ENCODE data around the gene GRHL1. TPM values are rescaled to one million over a fixed set of nuclear protein-coding genes. Genes with fewer than 3 reads are reported as not detected.

The GRHL1 gene
- total and polyA plus RNA-seq, 5 experiments from 2014 or later: 0.05 to 0.47 TPM; not detected in 3

- no peaks in the 10 kb centered on the region for H3K27me3 Mint-ChIP-seq
- no peaks in the 10 kb centered on the region for H3K36me3 Mint-ChIP-seq
- peaks cover 10 to 38% (median 26%) of the 10 kb centered on the region in 4 donors for H3K4me1 Mint-ChIP-seq
- no peak for ATAC-seq
- peak in 1 of 10 donors; percentile 43 for DNase-seq
- H3K9me3 Mint-ChIP-seq: no peaks in the 10 kb centered on the region
- peak overlapping the region in 1 of 10 donors; percentile 14 for H3K4me3 Mint-ChIP-seq
- no peak overlapping the region for H3K27ac Mint-ChIP-seq
- POLR2A ChIA-PET: no interaction called here
Measured at GRCh38 chr2:10039658-10040410, 88.3 kb downstream of the GRHL1 start.

GRCh38 chr2:10041711-10042110, 90.2 kb downstream of the GRHL1 start:
- H3K4me1 Mint-ChIP-seq: peaks cover 12 to 34% (median 31%) of the 10 kb centered on the region in 4 donors
- no peaks in the 10 kb centered on the region for H3K27me3 Mint-ChIP-seq
- DNase-seq (peak in 1 of 10 donors; percentile 21), ATAC-seq (no peak)
- H3K36me3 Mint-ChIP-seq: peaks cover 0 to 2% (median 0%) of the 10 kb centered on the region in 3 donors
- H3K27ac Mint-ChIP-seq: peak overlapping the region in 7 of 10 donors; percentile 3 to 93 (median 81)
- no peaks in the 10 kb centered on the region for H3K9me3 Mint-ChIP-seq
- H3K4me3 Mint-ChIP-seq: peak overlapping the region in 9 of 10 donors; percentile 41 to 94 (median 88)
- POLR2A ChIA-PET: interaction anchor here (1.1 to 3.2 kb wide), 4 partner anchors 8 to 406 kb away, joined by 3 to 53 read pairs (median 6); partner anchors contain the start of gene ODC1

- peak overlapping the region; percentile 81 to 94 (median 88) for H3K4me3 Mint-ChIP-seq
- POLR2A ChIA-PET: interaction anchor here (0.6 to 3.2 kb wide), 5 partner anchors 9 to 660 kb away, joined by 3 to 53 read pairs (median 8); partner anchors contain the start of gene ODC1
Measured at GRCh38 chr2:10042301-10043161, 91.0 kb downstream of the GRHL1 start.

GRCh38 chr2:10043256-10043905, 91.9 kb downstream of the GRHL1 start, which contains the start of gene KLF11:
Gene KLF11 (plus strand): TSS chr2:10043550. CDS start chr2:10043717, 167 bp downstream.
- H3K9me3 Mint-ChIP-seq: no peaks in the 10 kb centered on the region
- peak; percentile 56 to 90 (median 78) for DNase-seq
- H3K36me3 Mint-ChIP-seq: peaks cover 0 to 17% (median 0%) of the 10 kb centered on the region in 3 donors
- peak within 1 kb of the TSS; percentile 81 to 97 (median 94) for H3K27ac Mint-ChIP-seq
- ATAC-seq: peak; percentile 58 to 62
- no peaks in the 10 kb centered on the region for H3K27me3 Mint-ChIP-seq
- H3K4me1 Mint-ChIP-seq: peaks cover 16 to 39% (median 32%) of the 10 kb centered on the region in 4 donors
- POLR2A ChIA-PET: interaction anchor here (0.6 to 3.2 kb wide), 8 partner anchors 10 to 659 kb away, joined by 3 to 53 read pairs (median 8); partner anchors contain the start of genes ODC1 and TAF1B
- H3K4me3 Mint-ChIP-seq: peak within 1 kb of the TSS; percentile 81 to 94 (median 88)

More at GRCh38 chr2:10042301-10043161, 91.0 kb downstream of the GRHL1 start:
- Mint-ChIP-seq H3K27ac (peak overlapping the region; percentile 81 to 96 (median 93)), H3K27me3 (no peaks in the 10 kb centered on the region), H3K9me3 (no peaks in the 10 kb centered on the region), H3K36me3 (peaks cover 0 to 9% (median 0%) of the 10 kb centered on the region in 3 donors), H3K4me1 (peaks cover 16 to 39% (median 31%) of the 10 kb centered on the region in 4 donors)
- peak; percentile 22 to 75 (median 49) for DNase-seq
- ATAC-seq: peak; percentile 18 to 19

GRCh38 chr2:10043906-10044601, 92.6 kb downstream of the GRHL1 start:
- Mint-ChIP-seq H3K4me3 (peak overlapping the region; percentile 74 to 89 (median 84)), H3K4me1 (peaks cover 16 to 36% (median 32%) of the 10 kb centered on the region in 4 donors), H3K9me3 (no peaks in the 10 kb centered on the region), H3K36me3 (peaks cover 0 to 20% (median 0%) of the 10 kb centered on the region in 3 donors), H3K27ac (peak overlapping the region; percentile 37 to 97 (median 91)), H3K27me3 (no peaks in the 10 kb centered on the region)
- ATAC-seq (peak; percentile 67 to 76), DNase-seq (peak; percentile 84 to 95 (median 92))
- POLR2A ChIA-PET: interaction anchor here (0.7 to 3.2 kb wide), 7 partner anchors 10 to 404 kb away, joined by 3 to 53 read pairs (median 7); partner anchors contain the start of genes ODC1 and TAF1B

GRCh38 chr2:10045561-10046355, 94.3 kb downstream of the GRHL1 start:
- Mint-ChIP-seq H3K36me3 (peaks cover 0 to 30% (median 2%) of the 10 kb centered on the region in 3 donors), H3K27me3 (no peaks in the 10 kb centered on the region), H3K27ac (peak overlapping the region in 7 of 10 donors; percentile 29 to 96 (median 82)), H3K4me1 (peaks cover 17 to 33% (median 31%) of the 10 kb centered on the region in 4 donors), H3K4me3 (peak overlapping the region in 7 of 10 donors; percentile 9 to 74 (median 33)), H3K9me3 (no peaks in the 10 kb centered on the region)
- POLR2A ChIA-PET: interaction anchor here (0.6 to 3.1 kb wide), 6 partner anchors 27 to 543 kb away, joined by 3 to 27 read pairs (median 6); partner anchors contain the start of gene TAF1B
- ATAC-seq (no peak), DNase-seq (no peak)

- peaks cover 16 to 29% (median 26%) of the 10 kb centered on the region in 4 donors for H3K4me1 Mint-ChIP-seq
- no peak for ATAC-seq
- H3K9me3 Mint-ChIP-seq: no peaks in the 10 kb centered on the region
- no peak overlapping the region for H3K4me3 Mint-ChIP-seq
- H3K36me3 Mint-ChIP-seq: peaks cover 0 to 35% (median 3%) of the 10 kb centered on the region in 3 donors
- POLR2A ChIA-PET: interaction anchor here (2.5 to 3.1 kb wide), 2 partner anchors 61 to 63 kb away, joined by 8 to 27 read pairs; no protein-coding TSS in a partner anchor
- H3K27me3 Mint-ChIP-seq: no peaks in the 10 kb centered on the region
- no peak for DNase-seq
- H3K27ac Mint-ChIP-seq: peak overlapping the region in 7 of 10 donors; percentile 9 to 63 (median 38)
Measured at GRCh38 chr2:10046931-10047330, 95.4 kb downstream of the GRHL1 start.

- H3K9me3 Mint-ChIP-seq: no peaks in the 10 kb centered on the region
- no peak overlapping the region for H3K4me3 Mint-ChIP-seq
- no peaks in the 10 kb centered on the region for H3K27me3 Mint-ChIP-seq
- ATAC-seq (no peak), DNase-seq (no peak)
- POLR2A ChIA-PET: interaction anchor here (0.5 to 3.1 kb wide), 4 partner anchors 19 to 80 kb away, joined by 3 to 27 read pairs (median 9); no protein-coding TSS in a partner anchor
- H3K27ac Mint-ChIP-seq: peak overlapping the region in 5 of 10 donors; percentile 29 to 60 (median 39)
- peaks cover 10 to 22% (median 17%) of the 10 kb centered on the region in 4 donors for H3K4me1 Mint-ChIP-seq
- H3K36me3 Mint-ChIP-seq: peaks cover under 1 to 45% (median 8%) of the 10 kb centered on the region in 3 donors
Measured at GRCh38 chr2:10047616-10048500, 96.4 kb downstream of the GRHL1 start.

- H3K9me3 Mint-ChIP-seq: no peaks in the 10 kb centered on the region
- peaks cover 4 to 53% (median 8%) of the 10 kb centered on the region in 3 donors for H3K36me3 Mint-ChIP-seq
- ATAC-seq (no peak), DNase-seq (peak in 5 of 10 donors; percentile 27 to 66 (median 64))
- no peaks in the 10 kb centered on the region for H3K27me3 Mint-ChIP-seq
- peaks cover 10 to 22% (median 15%) of the 10 kb centered on the region in 4 donors for H3K4me1 Mint-ChIP-seq
- no peak overlapping the region for H3K4me3 Mint-ChIP-seq
- peak overlapping the region in 2 of 10 donors; percentile 57 to 60 for H3K27ac Mint-ChIP-seq
- POLR2A ChIA-PET: interaction anchor here (0.5 to 3.1 kb wide), 5 partner anchors 20 to 235 kb away, joined by 3 to 27 read pairs (median 8); no protein-coding TSS in a partner anchor
Measured at GRCh38 chr2:10048501-10049171, 97.1 kb downstream of the GRHL1 start.

Measured in naive thymus-derived CD8-positive, alpha-beta T cell (primary cell).